Epithelial cell of proximal tubule (primary cell): ENCODE data around the gene BRD7. TPM values are rescaled to one million over a fixed set of nuclear protein-coding genes. Genes with fewer than 3 reads are reported as not detected.

Experiments
- DNase-seq: peaks from one replicate; pipeline ENCODE4 v3.0.0-alpha.2; 2011; ENCODE audit warnings: low read depth
- H3K4me3 ChIP-seq: 2 replicates; pipeline ENCODE4 v1.5.1; 2011; ENCODE audit warnings: low read depth, mild to moderate bottlenecking, low read length
- CTCF ChIP-seq: conservative IDR thresholded peaks from 2 replicates; pipeline ENCODE4 v1.5.1; 2012; ENCODE audit warnings: low read depth, mild to moderate bottlenecking, low read length
- total RNA-seq: library from RNA; depleted of rRNA; stranded (reverse); fragments of >200 nt; gene quantifications from 2 replicates; pipeline ENCODE4 v1.2.3, GENCODE V29; 2015

Gene BRD7
- total RNA-seq, 1 donor from 2014 or later: 61.1 TPM

- no peak overlapping the region for H3K4me3 ChIP-seq
- TF ChIP-seq CTCF: no peak
- no peak for DNase-seq
These were observed 8.2 kb upstream of the BRD7 start for GRCh38 chr16:50377001-50377400.

- no peak for DNase-seq
- no peak overlapping the region for H3K4me3 ChIP-seq
- no peak for TF ChIP-seq CTCF
These were observed 5.0 kb upstream of the BRD7 start for GRCh38 chr16:50373780-50374179.

- no peak for TF ChIP-seq CTCF
- H3K4me3 ChIP-seq: no peak overlapping the region
These were observed 4.5 kb upstream of the BRD7 start for GRCh38 chr16:50373345-50373701.

GRCh38 chr16:50372611-50373344 lies 4.0 kb upstream of the BRD7 start:
- H3K4me3 ChIP-seq: no peak overlapping the region
- DNase-seq: no peak
- no peak for TF ChIP-seq CTCF

More at GRCh38 chr16:50373345-50373701, 4.5 kb upstream of the BRD7 start:
- DNase-seq: no peak

- TF ChIP-seq CTCF: peak; percentile 18
- no peak for DNase-seq
- no peak overlapping the region for H3K4me3 ChIP-seq
These were observed 3.3 kb upstream of the BRD7 start for GRCh38 chr16:50371936-50372595.

GRCh38 chr16:50371036-50371716 lies 2.4 kb upstream of the BRD7 start:
- no peak overlapping the region for H3K4me3 ChIP-seq
- no peak for TF ChIP-seq CTCF
- no peak for DNase-seq
